HG03064 (cell line): ENCODE measurements around the gene MT1A.
"Not testable (repeated sequence)": the region's sequence is repeated elsewhere in the genome, so short reads cannot be mapped to it uniquely, and the experiment has no call there.

Experiments used
- ATAC-seq: cut with Tn5 transposase; IDR thresholded peaks from one replicate; pipeline ENCODE4 v1.9.1; 2021; ENCODE audit warnings: low read depth; ENCODE audit not compliant: unreplicated experiment

Gene MT1A

DNA sequence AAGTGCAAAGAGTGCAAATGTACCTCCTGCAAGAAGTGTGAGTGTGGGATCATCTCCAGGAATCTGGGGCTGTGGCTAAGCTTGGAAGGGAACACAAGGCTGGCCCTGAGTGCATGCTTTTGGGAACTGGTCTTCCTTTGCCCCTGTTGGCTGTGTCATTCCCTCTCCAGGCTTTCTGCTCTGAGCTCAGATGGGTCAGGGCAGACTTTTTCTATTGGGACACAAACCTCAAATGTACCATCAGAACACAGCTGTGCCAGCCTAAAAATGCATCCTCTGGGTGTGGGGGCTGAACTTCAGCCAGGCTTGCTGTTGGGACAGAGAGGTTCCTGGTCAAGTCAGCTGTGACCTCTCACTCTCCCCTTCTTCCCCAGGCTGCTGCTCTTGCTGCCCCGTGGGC, 14.1 kb downstream of the MT1A start:
- no peak for ATAC-seq

GRCh38 chr16:56653218-56653617, 14.8 kb downstream of the MT1A start:
- ATAC-seq: no peak

DNA sequence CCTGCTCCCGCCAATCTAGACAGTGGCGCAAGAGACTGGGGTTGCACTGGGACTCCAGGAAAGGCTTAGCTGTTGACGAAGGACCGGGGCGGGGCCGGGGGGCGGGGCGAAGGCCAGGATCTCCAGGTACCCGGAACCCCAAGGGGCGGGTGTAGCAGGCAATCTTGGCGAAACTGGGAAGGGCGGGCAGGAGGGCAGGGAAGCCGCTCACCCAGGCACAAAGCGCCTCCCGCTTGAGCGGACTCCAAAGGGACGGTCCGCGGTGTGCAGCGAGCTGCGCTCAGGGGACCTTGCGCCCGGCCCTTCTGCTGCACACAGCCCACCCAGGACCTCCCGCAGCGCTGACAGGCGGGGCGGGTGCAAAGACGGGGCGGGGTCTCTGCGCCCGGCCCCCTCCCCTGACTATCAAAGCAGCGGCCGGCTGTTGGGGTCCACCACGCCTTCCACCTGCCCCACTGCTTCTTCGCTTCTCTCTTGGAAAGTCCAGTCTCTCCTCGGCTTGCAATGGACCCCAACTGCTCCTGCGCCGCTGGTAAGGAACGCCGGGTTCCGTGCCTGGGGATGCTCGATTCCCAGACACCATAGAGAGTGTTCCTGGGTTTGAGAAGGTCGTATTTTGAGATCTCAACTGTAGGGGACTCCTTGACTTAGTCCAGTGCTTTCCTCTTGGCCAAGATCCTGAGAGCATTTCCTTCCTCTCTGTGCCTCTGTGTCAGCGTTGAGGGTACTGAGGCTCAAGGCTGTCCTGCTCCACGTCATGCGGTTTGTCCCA, 19.3 kb downstream of the MT1A start, which contains the start of gene MT1F:
Gene MT1F, plus strand, starts transcription at position 405 of the 772 bp plus-strand sequence. Its CDS starts 100 bp downstream, at position 505.
- no peak for ATAC-seq

DNA sequence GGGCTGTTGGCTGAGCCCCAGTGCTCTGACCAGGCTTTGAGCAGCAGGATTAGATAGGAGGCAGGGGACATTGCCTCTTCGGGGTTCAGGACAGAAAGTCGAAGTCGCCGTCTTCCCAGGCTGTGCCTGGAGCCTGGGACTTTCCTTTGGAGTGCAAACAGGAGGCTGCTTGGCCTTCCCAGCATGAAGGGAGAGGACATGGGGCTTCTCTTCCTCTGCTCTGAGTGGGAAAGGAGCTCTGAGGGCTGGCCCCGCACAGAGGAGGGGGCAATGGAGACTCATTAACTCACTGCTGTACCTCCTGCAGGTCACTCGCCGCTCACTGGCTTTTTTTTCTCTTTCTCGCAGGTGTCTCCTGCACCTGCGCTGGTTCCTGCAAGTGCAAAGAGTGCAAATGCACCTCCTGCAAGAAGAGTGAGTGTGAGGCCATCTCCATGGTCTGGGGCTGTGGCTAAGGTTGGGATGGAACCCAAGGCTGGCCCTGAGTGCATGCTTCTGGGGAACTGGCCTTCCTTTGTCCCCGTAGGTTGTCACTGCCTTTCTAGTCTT, 19.9 kb downstream of the MT1A start:
- ATAC-seq: no peak

DNA sequence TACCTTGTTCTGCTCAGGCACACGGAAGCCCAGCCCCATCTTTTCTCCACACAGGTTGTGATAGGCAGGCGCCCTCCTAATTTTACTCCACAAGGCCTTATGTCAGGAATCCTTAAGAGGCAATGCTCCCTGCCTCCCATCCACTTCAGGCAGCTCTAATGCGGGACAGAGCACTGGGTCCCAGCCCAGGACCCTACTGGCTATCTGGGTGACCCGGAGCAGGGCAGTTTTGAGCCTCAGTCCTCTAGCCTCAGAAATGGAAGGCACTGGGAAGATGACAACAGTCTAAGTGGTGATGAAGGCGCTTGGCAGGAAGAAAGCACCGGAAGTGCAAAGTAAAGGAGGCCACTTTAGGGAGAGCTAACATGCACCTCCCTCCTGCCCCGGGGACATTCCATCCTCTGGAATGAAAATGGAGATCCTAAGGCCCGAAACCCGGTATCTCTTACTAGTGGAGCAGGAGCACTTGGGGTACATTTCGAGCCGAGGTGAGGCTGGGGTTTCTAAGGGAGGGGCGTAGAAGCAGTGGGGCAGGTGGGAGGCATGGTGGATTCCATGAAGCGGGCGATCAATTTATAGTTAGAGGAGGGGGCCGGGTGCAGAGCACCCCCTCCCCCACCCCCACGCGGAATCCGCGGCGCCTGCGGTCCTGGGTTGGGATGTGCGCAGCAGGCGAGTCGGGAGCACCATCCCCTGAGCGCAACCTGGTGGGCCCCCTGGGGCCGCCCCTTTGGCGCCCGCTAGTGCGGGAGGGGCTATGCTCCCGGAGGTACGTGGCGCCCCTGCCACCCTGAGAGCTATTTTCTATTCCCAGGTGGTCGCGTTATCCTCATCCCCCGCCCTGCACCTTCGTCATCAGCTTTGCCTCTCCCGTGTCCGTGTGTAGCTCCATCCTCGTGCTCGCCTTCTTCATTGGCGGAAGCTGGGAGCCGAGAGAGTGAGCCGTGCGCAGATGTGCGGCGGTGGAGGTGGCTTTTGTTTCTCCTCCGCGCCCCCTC, 24.2 kb downstream of the MT1A start:
- ATAC-seq: no peak

DNA sequence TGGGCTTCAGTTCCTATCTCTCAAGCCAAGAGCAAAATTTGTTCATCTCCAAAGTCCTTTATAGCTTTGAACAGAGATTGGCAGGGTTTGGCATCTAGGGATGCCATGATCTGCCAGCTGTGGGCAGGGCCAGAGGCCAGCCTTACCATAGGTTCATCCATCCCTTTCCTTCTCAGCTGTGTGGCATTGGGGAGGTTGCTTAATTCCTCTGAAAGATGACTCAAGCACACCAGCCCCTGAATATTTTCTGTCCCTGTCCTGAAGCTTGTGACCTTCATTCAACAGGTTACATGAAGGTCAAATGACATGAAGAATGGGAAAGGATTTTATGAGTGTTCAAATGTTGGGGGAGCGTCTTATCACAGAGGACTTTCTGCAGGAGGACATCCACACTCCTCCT, 26.0 kb downstream of the MT1A start:
- no peak for ATAC-seq

- ATAC-seq: not testable (repeated sequence)
Measured at GRCh38 chr16:56665286-56666261, 27.1 kb downstream of the MT1A start.

- ATAC-seq: no peak
Measured at GRCh38 chr16:56667581-56668571, 29.4 kb downstream of the MT1A start, which contains the start of gene MT1G. Gene MT1G (minus strand): TSS chr16:56668065. CDS start chr16:56667993, 72 bp downstream.

GRCh38 chr16:56669005-56669839, 30.8 kb downstream of the MT1A start, which contains the start of gene MT1H:
Gene MT1H (plus strand): TSS chr16:56669814. CDS start chr16:56669885, 71 bp downstream.
- ATAC-seq: no peak

DNA sequence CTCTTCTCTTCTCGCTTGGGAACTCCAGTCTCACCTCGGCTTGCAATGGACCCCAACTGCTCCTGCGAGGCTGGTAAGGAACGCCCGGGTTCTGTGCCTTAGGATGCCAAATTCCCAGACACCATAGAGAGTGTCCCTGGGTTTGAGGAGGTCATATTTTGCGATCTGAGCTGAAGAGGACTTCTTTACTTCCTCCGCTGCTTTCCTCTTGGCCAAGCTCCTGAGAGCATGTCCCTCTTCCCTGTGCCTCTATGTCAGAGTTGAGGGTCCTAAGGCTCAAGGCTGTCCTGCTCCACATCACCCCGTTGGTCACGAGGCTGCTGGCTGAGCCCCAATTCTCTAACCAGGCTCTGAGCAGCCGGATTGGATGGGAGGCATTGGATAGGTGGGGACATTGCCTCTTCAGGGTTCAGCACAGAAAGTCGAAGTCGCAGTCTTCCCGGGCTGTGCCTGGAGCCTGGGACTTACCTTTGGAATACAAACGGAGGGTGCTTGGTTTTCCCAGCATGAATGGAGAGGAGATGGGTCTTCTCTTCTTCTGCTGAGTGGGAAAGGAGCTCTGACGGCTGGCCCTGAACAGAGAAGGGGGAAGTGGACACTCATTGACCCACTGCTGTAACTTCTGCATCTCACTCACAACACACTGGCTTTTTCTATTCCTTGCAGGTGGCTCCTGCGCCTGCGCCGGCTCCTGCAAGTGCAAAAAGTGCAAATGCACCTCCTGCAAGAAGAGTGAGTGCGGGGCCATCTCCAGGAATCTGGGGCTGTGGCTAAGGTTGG, 31.6 kb downstream of the MT1A start:
- no peak for ATAC-seq

DNA sequence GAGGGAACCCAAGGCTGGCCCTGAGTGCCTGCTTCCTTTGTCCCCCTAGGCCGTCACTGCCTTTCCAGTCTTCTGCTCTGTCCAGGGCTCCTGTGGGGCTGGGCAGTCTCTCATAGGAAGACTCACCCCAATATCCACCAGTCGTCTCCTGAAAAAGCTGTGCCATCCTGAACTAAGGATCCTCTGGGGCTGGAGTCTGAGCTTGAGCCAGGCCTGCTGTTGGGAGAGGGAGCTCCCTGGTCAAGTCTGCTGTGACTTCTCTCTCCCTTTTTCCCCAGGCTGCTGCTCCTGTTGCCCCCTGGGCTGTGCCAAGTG, 32.1 kb downstream of the MT1A start:
- ATAC-seq: no peak

GRCh38 chr16:56671691-56672090, 33.2 kb downstream of the MT1A start:
- ATAC-seq: not testable (repeated sequence)

GRCh38 chr16:56672171-56672570, 33.7 kb downstream of the MT1A start:
- ATAC-seq: not testable (repeated sequence)

DNA sequence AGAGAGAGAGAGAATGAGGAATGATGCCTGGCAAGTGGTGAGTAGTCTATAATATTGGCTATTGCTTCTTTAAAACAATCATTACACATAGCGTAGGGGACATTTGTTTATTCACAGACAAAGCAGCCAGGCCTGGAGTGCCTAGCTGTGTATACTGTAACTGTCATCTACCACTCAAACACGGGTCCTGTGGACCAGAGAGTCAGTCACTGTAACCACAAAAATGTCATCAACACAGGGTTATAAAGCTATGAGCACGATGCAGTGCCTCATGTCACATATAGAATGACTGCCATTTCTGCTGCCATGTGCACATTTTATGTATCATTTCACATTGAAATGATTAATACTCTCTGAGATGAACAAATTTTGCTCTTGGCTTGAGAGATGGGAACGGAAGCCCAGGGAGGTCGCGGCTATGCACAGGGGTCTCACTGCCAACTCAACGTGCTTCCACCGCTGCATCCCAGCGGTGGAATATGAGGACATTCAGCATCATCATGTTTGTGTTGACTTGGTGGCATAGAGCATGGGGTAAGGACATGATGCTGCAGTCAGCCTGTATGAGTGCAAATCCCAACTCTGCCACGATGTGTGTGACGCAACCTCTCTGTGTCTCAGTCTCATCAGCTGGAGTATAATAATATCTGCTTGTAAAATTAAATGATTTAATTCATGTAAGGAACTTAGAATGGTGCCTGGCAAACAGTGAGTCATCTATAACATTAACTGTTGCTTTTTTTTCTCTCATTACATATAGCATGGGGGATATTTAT, 34.5 kb downstream of the MT1A start:
- no peak for ATAC-seq

- no peak for ATAC-seq
Measured at GRCh38 chr16:56673921-56674320, 35.5 kb downstream of the MT1A start.

DNA sequence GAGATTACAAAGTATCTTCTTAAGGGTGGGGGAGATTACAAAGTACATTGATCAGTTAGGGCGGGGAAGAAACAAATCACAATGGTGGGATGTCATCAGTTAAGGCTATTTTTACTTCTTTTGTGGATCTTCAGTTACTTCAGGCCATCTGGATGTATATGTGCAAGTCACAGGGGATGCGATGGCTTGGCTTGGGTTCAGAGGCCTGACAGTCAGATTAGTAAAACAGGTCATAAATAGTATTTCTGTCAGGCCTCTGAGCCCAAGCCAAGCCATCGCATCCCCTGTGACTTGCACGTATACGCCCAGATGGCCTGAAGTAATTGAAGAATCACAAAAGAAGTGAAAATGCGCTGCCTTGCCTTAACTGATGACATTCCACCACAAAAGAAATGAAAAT, 36.1 kb downstream of the MT1A start:
- not testable (repeated sequence) for ATAC-seq
